ENCODE data around the gene NSUN7.

GRCh38 chr4:40822420-40823166, 72.8 kb downstream of the NSUN7 start:
- no peak for TF ChIP-seq CTCF (IDR thresholded peaks at IDR 0.05; ENCODE audit: poor library complexity, severe bottlenecking)
- no peak for TF ChIP-seq TAF1 (IDR thresholded peaks at IDR 0.05; ENCODE audit: low read depth)
- no peak for TF ChIP-seq EZH2 (IDR thresholded peaks at IDR 0.05; ENCODE audit: borderline replicate concordance, insufficient read depth, low read length, poor library complexity, severe bottlenecking)
- no peak for TF ChIP-seq REST (IDR thresholded peaks at IDR 0.05; ENCODE audit: borderline replicate concordance)
- TF ChIP-seq POLR2AphosphoS5 (IDR thresholded peaks at IDR 0.05) = no peak
- no peak for TF ChIP-seq EP300 (conservative IDR thresholded peaks at IDR 0.05; ENCODE audit: poor library complexity, severe bottlenecking)
- TF ChIP-seq RAD21 (conservative IDR thresholded peaks at IDR 0.05) = no peak
- TF ChIP-seq SMC3 (conservative IDR thresholded peaks at IDR 0.05; ENCODE audit: poor library complexity) = no peak
- no peak for TF ChIP-seq MXI1 (conservative IDR thresholded peaks at IDR 0.05; ENCODE audit: poor library complexity, severe bottlenecking)

Measured in neural cell (in vitro differentiated cells).